H9 (cell line): ENCODE measurements around the gene TMEM272. TPM values are rescaled to one million over a fixed set of nuclear protein-coding genes. Genes with fewer than 3 reads are reported as not detected.

Experiments used
- DNase-seq: peaks from one replicate; pipeline ENCODE4 v3.0.0-alpha.2; 2017
- H2AFZ ChIP-seq: one replicate; pipeline ENCODE4 v1.6.1; 2013; ENCODE audit warnings: mild to moderate bottlenecking, low read length, control low read depth, moderate library complexity
- H2AK5ac ChIP-seq: 2 replicates; pipeline ENCODE4 v1.6.1; 2013; ENCODE audit warnings: low read length, control low read depth, mixed read lengths; ENCODE audit not compliant: insufficient read length
- H2BK120ac ChIP-seq: one replicate; pipeline ENCODE4 v1.6.1; 2013; ENCODE audit warnings: low read depth, mild to moderate bottlenecking, low read length, control low read depth, inconsistent platforms; ENCODE audit not compliant: poor library complexity, severe bottlenecking
- H2BK12ac ChIP-seq: 2 replicates; pipeline ENCODE4 v1.6.1; 2013; ENCODE audit warnings: low read length, control low read depth, mixed read lengths, low read depth; ENCODE audit not compliant: insufficient read length
- H2BK15ac ChIP-seq: 2 replicates; pipeline ENCODE4 v1.6.1; 2013; ENCODE audit warnings: low read depth, low read length, control low read depth
- H2BK20ac ChIP-seq: one replicate; pipeline ENCODE4 v1.6.1; 2013; ENCODE audit warnings: low read depth, mild to moderate bottlenecking, low read length, control low read depth, inconsistent platforms; ENCODE audit not compliant: poor library complexity, severe bottlenecking
- H2BK5ac ChIP-seq: 2 replicates; pipeline ENCODE4 v1.6.1; 2013; ENCODE audit warnings: low read length, control low read depth, mixed read lengths; ENCODE audit not compliant: insufficient read length
- H3K14ac ChIP-seq: 2 replicates; pipeline ENCODE4 v1.6.1; 2013; ENCODE audit warnings: low read length, control low read depth; ENCODE audit not compliant: insufficient read depth
- H3K18ac ChIP-seq: 2 replicates; pipeline ENCODE4 v1.6.1; 2013; ENCODE audit warnings: low read depth, mild to moderate bottlenecking, mixed read lengths, low read length, control low read depth; ENCODE audit not compliant: insufficient read length
- H3K23ac ChIP-seq: 2 replicates; pipeline ENCODE4 v1.6.1; 2013; ENCODE audit warnings: low read length, control low read depth, mixed read lengths, low read depth; ENCODE audit not compliant: insufficient read length
- H3K23me2 ChIP-seq: 2 replicates; pipeline ENCODE4 v1.6.1; 2013; ENCODE audit warnings: low read depth, mild to moderate bottlenecking, mixed read lengths, low read length, control low read depth; ENCODE audit not compliant: insufficient read length, poor library complexity, severe bottlenecking
- H3K27ac ChIP-seq: 2 replicates; pipeline ENCODE4 v1.5.1; 2013; ENCODE audit warnings: low read length, control low read depth, mixed read lengths, low read depth; ENCODE audit not compliant: insufficient read length
- H3K27me3 ChIP-seq: 2 replicates; pipeline ENCODE4 v1.6.1; 2013; ENCODE audit warnings: low read length, control low read depth, inconsistent platforms; ENCODE audit not compliant: insufficient read depth
- H3K4ac ChIP-seq: 2 replicates; pipeline ENCODE4 v1.6.1; 2013; ENCODE audit warnings: low read depth, mild to moderate bottlenecking, control low read depth, inconsistent platforms, low read length, moderate library complexity
- H3K4me1 ChIP-seq: 2 replicates; pipeline ENCODE4 v1.6.1; 2013; ENCODE audit warnings: low read length, control low read depth, inconsistent platforms; ENCODE audit not compliant: insufficient read depth
- H3K4me2 ChIP-seq: 2 replicates; pipeline ENCODE4 v1.6.1; 2013; ENCODE audit warnings: low read length, control low read depth, mixed read lengths; ENCODE audit not compliant: insufficient read length, insufficient read depth
- H3K56ac ChIP-seq: 2 replicates; pipeline ENCODE4 v1.6.1; 2013; ENCODE audit warnings: low read depth, mild to moderate bottlenecking, mixed read lengths, low read length, control low read depth; ENCODE audit not compliant: insufficient read length
- H3K79me1 ChIP-seq: 2 replicates; pipeline ENCODE4 v1.6.1; 2013; ENCODE audit warnings: low read depth, mild to moderate bottlenecking, moderate library complexity, low read length, control low read depth, inconsistent platforms; ENCODE audit not compliant: insufficient read depth, poor library complexity, severe bottlenecking
- H3K79me2 ChIP-seq: 2 replicates; pipeline ENCODE4 v1.6.1; 2013; ENCODE audit warnings: low read length, control low read depth, inconsistent platforms; ENCODE audit not compliant: insufficient read depth
- H3K9ac ChIP-seq: 2 replicates; pipeline ENCODE4 v1.6.1; 2013; ENCODE audit warnings: low read length, control low read depth, mixed read lengths; ENCODE audit not compliant: insufficient read length; ENCODE audit errors: extremely low read depth
- H3K9me3 ChIP-seq: one replicate; pipeline ENCODE4 v1.6.1; 2013; ENCODE audit warnings: low read depth, low read length, inconsistent platforms; ENCODE audit not compliant: control insufficient read depth
- H3T11ph ChIP-seq: one replicate; pipeline ENCODE4 v1.6.1; 2013; ENCODE audit warnings: mild to moderate bottlenecking, low read length, control low read depth, inconsistent platforms
- H4K20me1 ChIP-seq: one replicate; pipeline ENCODE4 v1.6.1; 2013; ENCODE audit not compliant: control insufficient read depth, insufficient read length, insufficient read depth
- H4K5ac ChIP-seq: 2 replicates; pipeline ENCODE4 v1.6.1; 2013; ENCODE audit warnings: low read depth, mild to moderate bottlenecking, mixed read lengths, low read length, control low read depth; ENCODE audit not compliant: insufficient read length
- H4K8ac ChIP-seq: replicated peaks from 2 replicates; pipeline ENCODE4 v1.6.1; 2013; ENCODE audit warnings: low read length, control low read depth, mixed read lengths, low read depth; ENCODE audit not compliant: insufficient read length
- H4K91ac ChIP-seq: 2 replicates; pipeline ENCODE4 v1.6.1; 2013; ENCODE audit warnings: low read depth, mild to moderate bottlenecking, moderate library complexity, mixed read lengths, low read length, control low read depth; ENCODE audit not compliant: insufficient read length
- H3K27ac Mint-ChIP-seq, 3 experiments: 2 replicates in 2 of 3; 3 replicates in 1 of 3; pipeline ENCODE4 v1.8.0; 2020 to 2021; ENCODE audit warnings: mixed read lengths in 3 of 3, mild to moderate bottlenecking in 1 of 3, moderate library complexity in 1 of 3
- H3K27me3 Mint-ChIP-seq: 2 replicates; pipeline ENCODE4 v1.8.0; 2021; ENCODE audit warnings: low read depth, mild to moderate bottlenecking, moderate library complexity, mixed read lengths
- H3K36me3 Mint-ChIP-seq, 3 experiments: 2 replicates in 2 of 3; 3 replicates in 1 of 3; pipeline ENCODE4 v1.8.0; 2020 to 2021; ENCODE audit warnings: low read depth in 3 of 3, mixed read lengths in 3 of 3; ENCODE audit not compliant: insufficient read depth in 1 of 3
- H3K4me1 Mint-ChIP-seq, 2 experiments: 2 replicates each; pipeline ENCODE4 v1.8.0; 2020; ENCODE audit warnings: mixed read lengths in 2 of 2
- H3K4me3 Mint-ChIP-seq, 2 experiments: 2 replicates in 1 of 2; 3 replicates in 1 of 2; pipeline ENCODE4 v1.8.0; 2020 to 2021; ENCODE audit warnings: mild to moderate bottlenecking in 2 of 2, mixed read lengths in 2 of 2, moderate library complexity in 1 of 2
- H3K9me3 Mint-ChIP-seq, 2 experiments: 2 replicates in 1 of 2; 3 replicates in 1 of 2; pipeline ENCODE4 v1.8.0; 2020; ENCODE audit warnings: mild to moderate bottlenecking in 2 of 2, mixed read lengths in 2 of 2, moderate library complexity in 1 of 2
- WGBS: extraction: QIAGEN DNeasy Blood & Tissue Kit; methylation state at CpG from one replicate; pipeline ENCODE4 v1.1.7; 2013; ENCODE audit warnings: missing lambda C conversion rate, low lambda C conversion rate, mixed read lengths; ENCODE audit not compliant: insufficient read length; ENCODE audit errors: extremely low coverage; 5-methylcytosine and 5-hydroxymethylcytosine counted together
- total RNA-seq: library from RNA; stranded (reverse); gene quantifications from 2 replicates; pipeline ENCODE4 v1.2.1, GENCODE V29; 2021
- TF ChIP-seq, protein P1 (sequence below): fragments of 200-600 bp; sonication (generic); conservative IDR thresholded peaks from 3 replicates; pipeline ENCODE4 v1.8.0; 2021; ENCODE audit warnings: antibody characterized with exemption, mild to moderate bottlenecking

Gene TMEM272
- total RNA-seq, 1 experiment from 2014 or later = not detected

DNA sequence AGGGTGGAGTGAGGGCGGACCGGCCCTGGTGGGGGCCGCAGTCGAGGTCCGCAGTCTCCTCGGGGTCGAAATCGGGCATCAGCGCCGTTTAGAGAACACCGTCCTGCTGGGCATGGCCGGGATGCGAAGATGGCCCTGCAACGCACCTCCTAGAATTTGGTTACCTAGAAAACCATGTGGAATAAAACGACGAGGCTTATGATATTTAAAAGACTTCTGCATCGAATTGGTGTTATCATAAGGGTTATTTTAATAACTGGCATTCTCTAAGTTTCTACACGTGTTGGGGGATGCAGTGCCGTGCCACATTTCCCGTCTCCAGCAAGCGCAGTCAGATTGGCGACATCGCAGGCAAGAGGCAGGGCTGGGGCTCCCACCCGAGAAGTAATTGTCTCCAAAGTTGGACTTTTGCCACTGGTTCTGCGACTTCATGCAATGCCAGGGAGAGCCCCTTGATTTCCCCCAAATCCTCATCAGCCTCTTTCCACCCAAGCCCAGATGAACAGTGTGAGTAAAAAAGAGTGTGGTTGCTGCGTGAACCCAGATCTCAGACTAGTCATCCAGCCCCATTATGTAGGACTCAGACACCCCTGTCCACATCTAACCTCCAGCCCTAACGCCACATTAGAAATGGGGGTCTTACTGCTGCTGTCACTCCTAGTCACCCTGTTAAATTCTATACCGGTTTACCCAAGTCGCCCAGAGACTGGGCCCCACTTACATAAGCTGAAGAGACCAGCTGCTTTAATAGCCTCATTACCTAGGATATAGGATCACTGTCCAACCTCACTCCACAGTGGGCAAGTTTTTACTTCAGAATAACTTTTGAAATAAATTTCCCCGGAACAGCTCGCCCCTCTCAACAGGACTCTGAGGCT, 40.4 kb downstream of the TMEM272 start:
- no peaks in the 10 kb centered on the region; the same call in none of the 2 replicates for H3K27me3 Mint-ChIP-seq

More for the DNA sequence above, 40.4 kb downstream of the TMEM272 start:
- Histone ChIP-seq H3K14ac (peak overlapping the region; percentile 87; the same call in 1 of the 2 replicates), H3K27me3 (no peaks in the 10 kb centered on the region), H3K23ac (no peak overlapping the region), H3K27ac (no peak overlapping the region), H2AFZ (no peak overlapping the region), H3T11ph (no peak overlapping the region), H2AK5ac (no peak overlapping the region), H3K56ac (no peak overlapping the region), H3K4me1 (peaks cover 3% of the 10 kb centered on the region; the same call in 1 of the 2 replicates), H3K4me2 (peak overlapping the region; percentile 94), H4K5ac (no peak overlapping the region), H3K23me2 (peaks cover 4% of the 10 kb centered on the region), H2BK12ac (no peak overlapping the region), H3K9ac (peak overlapping the region; percentile 59), H4K8ac (no peak overlapping the region), H2BK20ac (no peak overlapping the region), H4K20me1 (no peaks in the 10 kb centered on the region), H2BK15ac (no peak overlapping the region), H3K18ac (peak overlapping the region; percentile 50), H2BK5ac (no peak overlapping the region), H4K91ac (no peak overlapping the region), H2BK120ac (no peak overlapping the region), H3K79me1 (no peaks in the 10 kb centered on the region), H3K4ac (no peak overlapping the region), H3K79me2 (no peaks in the 10 kb centered on the region), H3K9me3 (no peaks in the 10 kb centered on the region)
- Mint-ChIP-seq H3K4me3 (peak overlapping the region; percentile 77 to 88), H3K36me3 (peaks cover 0 to 2% (median 0%) of the 10 kb centered on the region in 3 experiments; a peak in 2 of 7 replicates), H3K4me1 (peaks cover 47 to 54% of the 10 kb centered on the region in 2 experiments), H3K9me3 (no peaks in the 10 kb centered on the region), H3K27ac (peak overlapping the region; percentile 15 to 95 (median 92); a peak in 3 of 7 replicates)
- DNase-seq = no peak
- WGBS = no CpG with 5 or more reads among the region's 31 CpGs
- TF ChIP-seq, protein P1, sequence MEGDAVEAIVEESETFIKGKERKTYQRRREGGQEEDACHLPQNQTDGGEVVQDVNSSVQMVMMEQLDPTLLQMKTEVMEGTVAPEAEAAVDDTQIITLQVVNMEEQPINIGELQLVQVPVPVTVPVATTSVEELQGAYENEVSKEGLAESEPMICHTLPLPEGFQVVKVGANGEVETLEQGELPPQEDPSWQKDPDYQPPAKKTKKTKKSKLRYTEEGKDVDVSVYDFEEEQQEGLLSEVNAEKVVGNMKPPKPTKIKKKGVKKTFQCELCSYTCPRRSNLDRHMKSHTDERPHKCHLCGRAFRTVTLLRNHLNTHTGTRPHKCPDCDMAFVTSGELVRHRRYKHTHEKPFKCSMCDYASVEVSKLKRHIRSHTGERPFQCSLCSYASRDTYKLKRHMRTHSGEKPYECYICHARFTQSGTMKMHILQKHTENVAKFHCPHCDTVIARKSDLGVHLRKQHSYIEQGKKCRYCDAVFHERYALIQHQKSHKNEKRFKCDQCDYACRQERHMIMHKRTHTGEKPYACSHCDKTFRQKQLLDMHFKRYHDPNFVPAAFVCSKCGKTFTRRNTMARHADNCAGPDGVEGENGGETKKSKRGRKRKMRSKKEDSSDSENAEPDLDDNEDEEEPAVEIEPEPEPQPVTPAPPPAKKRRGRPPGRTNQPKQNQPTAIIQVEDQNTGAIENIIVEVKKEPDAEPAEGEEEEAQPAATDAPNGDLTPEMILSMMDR = no peak
